ENCODE results near the gene THAP6.
A peak's percentile ranks its signal among the peaks of the same experiment; 100 is the strongest.
"Not testable (repeated sequence)": the region's sequence is repeated elsewhere in the genome, so short reads cannot be mapped to it uniquely, and the experiment has no call there.

Gene THAP6

GRCh38 chr4:75514131-75514948 lies at the start of gene THAP6, which contains the start of gene RCHY1:
Gene THAP6 (plus strand): TSS chr4:75514473. CDS start chr4:75515453, 980 bp downstream.
Gene RCHY1 (minus strand): TSS chr4:75514403. CDS start chr4:75514286, 117 bp downstream.
- peak; percentile 81 to 82 for DNase-seq (ENCODE audit: low read depth in 2 of 2)

- DNase-seq (ENCODE audit: low read depth in 2 of 2) = no peak
These were observed 44.4 kb upstream of the THAP6 start for GRCh38 chr4:75469896-75470295.

GRCh38 chr4:75470738-75471137 lies 43.5 kb upstream of the THAP6 start:
- DNase-seq (ENCODE audit: low read depth in 2 of 2) = no peak

- no peak for DNase-seq (ENCODE audit: low read depth in 2 of 2)
These were observed 37.1 kb upstream of the THAP6 start for GRCh38 chr4:75477201-75477600.

GRCh38 chr4:75484190-75484589 lies 30.1 kb upstream of the THAP6 start:
- DNase-seq (ENCODE audit: low read depth in 2 of 2) = no peak

GRCh38 chr4:75490155-75490554 lies 24.1 kb upstream of the THAP6 start:
- DNase-seq (ENCODE audit: low read depth in 2 of 2) = no peak

GRCh38 chr4:75494563-75494962 lies 19.7 kb upstream of the THAP6 start:
- DNase-seq (ENCODE audit: low read depth in 2 of 2) = no peak

GRCh38 chr4:75495476-75495875 lies 18.8 kb upstream of the THAP6 start:
- DNase-seq (ENCODE audit: low read depth in 2 of 2) = no peak

- no peak for DNase-seq (ENCODE audit: low read depth in 2 of 2)
These were observed 17.9 kb upstream of the THAP6 start for GRCh38 chr4:75496406-75496805.

GRCh38 chr4:75497133-75497532 lies 17.1 kb upstream of the THAP6 start:
- no peak for DNase-seq (ENCODE audit: low read depth in 2 of 2)

GRCh38 chr4:75498041-75498440 lies 16.2 kb upstream of the THAP6 start:
- DNase-seq (ENCODE audit: low read depth in 2 of 2) = no peak

GRCh38 chr4:75499900-75500299 lies 14.4 kb upstream of the THAP6 start:
- DNase-seq (ENCODE audit: low read depth in 2 of 2) = no peak

GRCh38 chr4:75502671-75503070 lies 11.6 kb upstream of the THAP6 start:
- DNase-seq (ENCODE audit: low read depth in 2 of 2) = no peak

GRCh38 chr4:75505630-75506029 lies 8.6 kb upstream of the THAP6 start:
- no peak for DNase-seq (ENCODE audit: low read depth in 2 of 2)

GRCh38 chr4:75509592-75509991 lies 4.7 kb upstream of the THAP6 start:
- not testable (repeated sequence) for DNase-seq (ENCODE audit: low read depth in 2 of 2)

- DNase-seq (ENCODE audit: low read depth in 2 of 2) = no peak
These were observed 2.4 kb upstream of the THAP6 start for GRCh38 chr4:75511841-75512240.

GRCh38 chr4:75512386-75513211 lies 1.7 kb upstream of the THAP6 start:
- DNase-seq (ENCODE audit: low read depth in 2 of 2) = no peak

- DNase-seq (ENCODE audit: low read depth in 2 of 2) = no peak
These were observed 645 bp upstream of the THAP6 start for GRCh38 chr4:75513526-75514130.

- no peak for DNase-seq (ENCODE audit: low read depth in 2 of 2)
These were observed 808 bp downstream of the THAP6 start for GRCh38 chr4:75514949-75515612.

- DNase-seq (ENCODE audit: low read depth in 2 of 2) = no peak
These were observed 1.9 kb downstream of the THAP6 start for GRCh38 chr4:75516144-75516543.

- not testable (repeated sequence) for DNase-seq (ENCODE audit: low read depth in 2 of 2)
These were observed 5.2 kb downstream of the THAP6 start for GRCh38 chr4:75519452-75519851.

- DNase-seq (ENCODE audit: low read depth in 2 of 2) = no peak
These were observed 10.8 kb downstream of the THAP6 start for GRCh38 chr4:75525086-75525485.

Data from stimulated activated CD8-positive, alpha-beta memory T cell treated with anti-CD3 and anti-CD28 coated beads, Interleukin-7, amount 100 ng/mL, for 1 hour (primary cell).